IMR-90 (cell line): ENCODE measurements around the gene ARMC3.

Experiments
- BHLHE40 ChIP-seq: fragments of 150-350 bp; IDR thresholded peaks from 2 replicates; pipeline ENCODE4 v1.6.1; 2016; ENCODE audit warnings: mild to moderate bottlenecking, low read depth, low read length
- CTCF ChIP-seq: conservative IDR thresholded peaks from 2 replicates; pipeline ENCODE4 v1.5.1; 2012; ENCODE audit warnings: mild to moderate bottlenecking, low read depth, low read length, improper control_type of control experiment
- FOS ChIP-seq: fragments of 150-350 bp; IDR thresholded peaks from 2 replicates; pipeline ENCODE4 v1.6.1; 2016; ENCODE audit warnings: low read depth, low read length
- MAFK ChIP-seq: IDR thresholded peaks from 2 replicates; pipeline ENCODE4 v1.6.1; 2012; ENCODE audit warnings: low read depth, low read length, improper control_type of control experiment
- POLR2A ChIP-seq: IDR thresholded peaks from 2 replicates; pipeline ENCODE4 v1.6.1; 2012; ENCODE audit warnings: mild to moderate bottlenecking, low read depth, low read length
- RAD21 ChIP-seq: IDR thresholded peaks from 2 replicates; pipeline ENCODE4 v1.6.1; 2012; ENCODE audit warnings: low read length, improper control_type of control experiment
- RFX5 ChIP-seq: IDR thresholded peaks from 2 replicates; pipeline ENCODE4 v1.8.0; 2012; ENCODE audit warnings: low read depth, mild to moderate bottlenecking, low read length, moderate library complexity
- USF2 ChIP-seq: fragments of 150-350 bp; IDR thresholded peaks from 2 replicates; pipeline ENCODE4 v1.6.1; 2017; ENCODE audit warnings: mild to moderate bottlenecking, antibody characterized with exemption, low read length, low read depth

GRCh38 chr10:22959950-22960349, 32.1 kb downstream of the ARMC3 start:
- TF ChIP-seq CTCF (no peak), POLR2A (no peak), RFX5 (no peak), RAD21 (no peak), USF2 (no peak), FOS (no peak), MAFK (no peak), BHLHE40 (no peak)
